MM.1S (cell line): ENCODE results near the gene FSD1.

Experiments used
- DNase-seq: peaks from one replicate; pipeline ENCODE4 v3.0.0-alpha.2; 2015
- H2AFZ ChIP-seq: fragments of 300-600 bp; sonication (generic); 2 replicates; pipeline ENCODE4 v1.6.0; 2016; ENCODE audit warnings: antibody characterized with exemption, low read length
- H3F3A ChIP-seq: fragments of 300-600 bp; sonication (generic); 2 replicates; pipeline ENCODE4 v1.6.1; 2016; ENCODE audit warnings: mild to moderate bottlenecking, antibody characterized with exemption, low read length, moderate library complexity, mixed read lengths; ENCODE audit not compliant: insufficient read depth
- H3K27ac ChIP-seq: fragments of 300-600 bp; sonication (generic); 2 replicates; pipeline ENCODE4 v1.5.1; 2016; ENCODE audit warnings: mild to moderate bottlenecking, low read length
- H3K27me3 ChIP-seq: fragments of 300-600 bp; sonication (generic); replicated peaks from 2 replicates; pipeline ENCODE4 v1.6.0; 2016; ENCODE audit warnings: low read length; ENCODE audit not compliant: insufficient read depth
- H3K36me3 ChIP-seq: fragments of 300-600 bp; sonication (generic); replicated peaks from 2 replicates; pipeline ENCODE4 v1.6.1; 2016; ENCODE audit warnings: mild to moderate bottlenecking, low read length, mixed read lengths; ENCODE audit not compliant: insufficient read depth
- H3K4me1 ChIP-seq: fragments of 300-600 bp; sonication (generic); 2 replicates; pipeline ENCODE4 v1.6.1; 2016; ENCODE audit warnings: low read length, mixed read lengths
- H3K4me2 ChIP-seq: fragments of 300-600 bp; sonication (generic); 2 replicates; pipeline ENCODE4 v1.6.0; 2016; ENCODE audit warnings: low read depth, low read length
- H3K4me3 ChIP-seq: fragments of 300-600 bp; sonication (generic); 2 replicates; pipeline ENCODE4 v1.5.1; 2016; ENCODE audit warnings: low read length, mixed read lengths
- H3K79me2 ChIP-seq: fragments of 300-600 bp; sonication (generic); 2 replicates; pipeline ENCODE4 v1.6.1; 2016; ENCODE audit warnings: mixed run types, low read length, mixed read lengths
- H3K9ac ChIP-seq: fragments of 300-600 bp; sonication (generic); 2 replicates; pipeline ENCODE4 v1.6.1; 2016; ENCODE audit warnings: low read length, mixed read lengths
- H3K9me2 ChIP-seq: fragments of 300-600 bp; sonication (generic); replicated peaks from 2 replicates; pipeline ENCODE4 v1.6.1; 2016; ENCODE audit warnings: mild to moderate bottlenecking, low read length, mixed read lengths; ENCODE audit not compliant: insufficient read depth
- H3K9me3 ChIP-seq: fragments of 300-600 bp; sonication (generic); replicated peaks from 2 replicates; pipeline ENCODE4 v1.6.1; 2016; ENCODE audit warnings: mild to moderate bottlenecking, low read length, mixed read lengths; ENCODE audit not compliant: insufficient read depth
- H4K20me1 ChIP-seq: fragments of 300-600 bp; sonication (generic); 2 replicates; pipeline ENCODE4 v1.6.1; 2016; ENCODE audit warnings: mild to moderate bottlenecking, low read length, moderate library complexity, mixed read lengths; ENCODE audit not compliant: insufficient read depth
- EZH2 ChIP-seq: fragments of 300-600 bp; sonication (generic); optimal IDR thresholded peaks from 2 replicates; pipeline ENCODE3; 2017; ENCODE audit warnings: low read depth, mild to moderate bottlenecking, antibody characterized with exemption, low read length, mixed read lengths
- EZH2phosphoT487 ChIP-seq: fragments of 300-600 bp; sonication (generic); IDR thresholded peaks from 2 replicates; pipeline ENCODE4 v1.6.1; 2018; ENCODE audit warnings: antibody characterized with exemption, low read length
- TF ChIP-seq, protein P1 (sequence below): fragments of 300-600 bp; sonication (generic); IDR thresholded peaks from 2 replicates; pipeline ENCODE4 v1.5.1; 2016; ENCODE audit warnings: antibody characterized with exemption, low read length, mixed read lengths

The FSD1 gene

DNA sequence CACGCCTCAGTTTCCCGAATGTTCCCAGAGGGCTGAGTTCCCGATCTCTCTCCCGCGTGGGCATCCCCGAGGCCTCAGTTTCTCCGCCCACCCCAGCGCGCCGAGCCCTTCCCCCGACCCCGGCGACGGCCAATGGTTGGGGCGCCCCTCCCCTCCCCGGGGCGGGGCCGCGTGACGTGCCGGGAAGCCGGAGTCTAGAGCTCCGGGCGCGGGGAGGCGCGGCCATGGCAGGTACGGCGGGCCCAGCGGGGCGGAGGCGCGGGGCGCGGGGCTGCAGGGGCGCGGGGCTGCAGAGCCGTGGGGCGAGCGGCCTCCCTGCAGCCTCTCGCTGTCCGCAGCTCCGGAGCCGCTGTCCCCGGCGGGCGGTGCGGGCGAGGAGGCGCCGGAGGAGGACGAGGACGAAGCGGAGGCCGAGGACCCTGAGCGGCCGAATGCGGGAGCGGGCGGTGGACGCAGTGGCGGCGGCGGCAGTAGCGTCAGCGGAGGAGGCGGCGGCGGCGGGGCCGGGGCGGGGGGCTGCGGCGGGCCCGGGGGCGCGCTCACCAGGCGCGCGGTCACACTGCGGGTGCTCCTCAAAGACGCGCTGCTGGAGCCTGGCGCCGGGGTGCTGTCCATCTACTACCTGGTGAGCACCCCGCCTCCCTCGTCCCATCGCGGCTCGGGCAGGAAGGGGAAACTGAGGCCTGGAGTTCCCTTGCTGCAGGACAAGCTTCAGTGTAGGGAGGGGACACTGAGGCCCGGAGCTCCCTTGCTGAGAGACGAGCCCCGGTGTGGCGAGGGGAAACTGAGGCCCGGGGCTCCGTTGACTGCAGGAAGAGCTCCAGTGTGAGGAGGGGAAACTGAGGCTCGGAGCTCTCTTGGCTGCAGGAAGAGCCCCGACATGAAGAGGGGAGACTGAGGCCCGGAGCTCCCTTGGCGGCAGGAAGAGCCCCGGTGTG lies 39.2 kb downstream of the FSD1 start, which contains the start of gene MPND:
TSS of gene MPND (plus strand) at position 193 of the 938 bp plus-strand sequence. CDS start at position 225, 32 bp downstream.
- Histone ChIP-seq H3K27me3 (no peaks in the 10 kb centered on the region), H2AFZ (peak within 1 kb of the TSS; percentile 98), H3K4me3 (peak within 1 kb of the TSS; percentile 90), H3K4me2 (peak within 1 kb of the TSS; percentile 99), H3K36me3 (no peaks in the 10 kb centered on the region), H3K27ac (peak within 1 kb of the TSS; percentile 81), H3K9me3 (no peaks in the 10 kb centered on the region), H3K9ac (peak within 1 kb of the TSS; percentile 78), H3K9me2 (no peaks in the 10 kb centered on the region), H4K20me1 (no peaks in the 10 kb centered on the region), H3K79me2 (peaks cover 6% of the 10 kb centered on the region), H3F3A (peaks cover 3% of the 10 kb centered on the region; the same call in 1 of the 2 replicates), H3K4me1 (peaks cover 10% of the 10 kb centered on the region; the same call in 1 of the 2 replicates)
- TF ChIP-seq EZH2 (no peak), EZH2phosphoT487 (no peak)
- peak; percentile 93 for DNase-seq

DNA sequence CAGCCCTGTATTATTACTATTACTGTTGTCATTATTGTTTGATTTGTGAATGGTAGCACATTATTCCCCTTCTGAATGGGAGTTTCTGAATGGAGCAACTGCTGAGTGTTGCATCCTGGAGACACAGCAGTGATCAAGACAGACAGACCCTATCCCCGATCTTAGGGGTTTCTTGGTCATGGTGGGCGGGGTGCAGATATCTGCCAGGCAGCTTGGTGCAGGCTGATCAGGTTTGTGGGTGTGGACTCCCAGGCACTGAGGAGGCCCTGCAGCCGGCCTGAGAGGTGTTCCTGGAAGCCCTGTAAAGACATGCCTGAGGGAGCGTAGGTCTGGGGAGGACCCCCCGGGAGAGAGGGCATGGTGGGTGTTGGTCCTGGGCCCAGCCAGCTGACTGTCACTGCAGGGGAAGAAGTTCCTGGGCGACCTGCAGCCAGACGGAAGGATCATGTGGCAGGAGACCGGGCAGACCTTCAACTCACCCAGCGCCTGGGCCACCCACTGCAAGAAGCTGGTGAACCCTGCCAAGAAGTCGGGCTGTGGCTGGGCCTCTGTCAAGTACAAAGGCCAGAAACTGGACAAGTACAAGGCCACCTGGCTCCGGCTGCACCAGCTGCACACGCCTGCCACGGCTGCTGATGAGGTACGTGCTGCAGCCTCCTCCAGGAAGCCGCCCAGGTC lies 41.1 kb downstream of the FSD1 start:
- peaks cover 3% of the 10 kb centered on the region; the same call in 1 of the 2 replicates for H3F3A ChIP-seq
- H4K20me1 ChIP-seq, result no peaks in the 10 kb centered on the region
- TF ChIP-seq EZH2phosphoT487 (no peak), EZH2 (no peak)
- TF ChIP-seq, protein P1, sequence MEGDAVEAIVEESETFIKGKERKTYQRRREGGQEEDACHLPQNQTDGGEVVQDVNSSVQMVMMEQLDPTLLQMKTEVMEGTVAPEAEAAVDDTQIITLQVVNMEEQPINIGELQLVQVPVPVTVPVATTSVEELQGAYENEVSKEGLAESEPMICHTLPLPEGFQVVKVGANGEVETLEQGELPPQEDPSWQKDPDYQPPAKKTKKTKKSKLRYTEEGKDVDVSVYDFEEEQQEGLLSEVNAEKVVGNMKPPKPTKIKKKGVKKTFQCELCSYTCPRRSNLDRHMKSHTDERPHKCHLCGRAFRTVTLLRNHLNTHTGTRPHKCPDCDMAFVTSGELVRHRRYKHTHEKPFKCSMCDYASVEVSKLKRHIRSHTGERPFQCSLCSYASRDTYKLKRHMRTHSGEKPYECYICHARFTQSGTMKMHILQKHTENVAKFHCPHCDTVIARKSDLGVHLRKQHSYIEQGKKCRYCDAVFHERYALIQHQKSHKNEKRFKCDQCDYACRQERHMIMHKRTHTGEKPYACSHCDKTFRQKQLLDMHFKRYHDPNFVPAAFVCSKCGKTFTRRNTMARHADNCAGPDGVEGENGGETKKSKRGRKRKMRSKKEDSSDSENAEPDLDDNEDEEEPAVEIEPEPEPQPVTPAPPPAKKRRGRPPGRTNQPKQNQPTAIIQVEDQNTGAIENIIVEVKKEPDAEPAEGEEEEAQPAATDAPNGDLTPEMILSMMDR, result no peak

DNA sequence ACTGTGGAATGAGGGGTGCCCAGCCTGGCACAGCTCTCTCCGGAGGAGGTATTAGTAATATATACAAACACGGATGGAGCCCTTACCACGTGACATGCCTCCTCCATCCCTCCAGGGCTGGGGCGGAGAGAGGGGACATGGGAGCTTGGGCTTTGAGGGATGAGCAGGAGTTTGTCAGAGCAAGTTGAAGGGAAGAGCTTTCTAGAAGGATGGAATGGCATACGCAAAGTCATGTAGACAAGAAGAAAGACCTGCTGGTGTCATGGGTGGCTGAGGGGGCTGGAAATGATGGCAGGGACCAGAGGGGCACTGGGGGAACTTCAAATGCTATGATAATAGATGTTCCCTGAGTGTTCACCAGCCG lies 41.6 kb downstream of the FSD1 start:
- Histone ChIP-seq H3K4me1 (peaks cover 6% of the 10 kb centered on the region; the same call in 1 of the 2 replicates), H3K4me2 (no peak overlapping the region), H3K79me2 (peaks cover 6% of the 10 kb centered on the region), H3K36me3 (no peaks in the 10 kb centered on the region), H4K20me1 (no peaks in the 10 kb centered on the region), H3K9ac (no peak overlapping the region), H3K9me3 (no peaks in the 10 kb centered on the region), H2AFZ (no peak overlapping the region), H3K27me3 (no peaks in the 10 kb centered on the region), H3K4me3 (no peak overlapping the region), H3K9me2 (no peaks in the 10 kb centered on the region), H3K27ac (no peak overlapping the region), H3F3A (peaks cover 3% of the 10 kb centered on the region; the same call in 1 of the 2 replicates)
- TF ChIP-seq EZH2, result no peak
- no peak for TF ChIP-seq EZH2phosphoT487
- TF ChIP-seq, protein P1, result no peak
- DNase-seq, result no peak

More for the DNA sequence above, 41.1 kb downstream of the FSD1 start:
- Histone ChIP-seq H3K4me3 (no peak overlapping the region), H3K9ac (no peak overlapping the region), H3K36me3 (no peaks in the 10 kb centered on the region), H3K9me2 (no peaks in the 10 kb centered on the region), H3K4me2 (no peak overlapping the region), H3K27me3 (no peaks in the 10 kb centered on the region), H3K9me3 (no peaks in the 10 kb centered on the region), H2AFZ (no peak overlapping the region), H3K79me2 (peaks cover 6% of the 10 kb centered on the region), H3K4me1 (peaks cover 6% of the 10 kb centered on the region; the same call in 1 of the 2 replicates), H3K27ac (no peak overlapping the region)
- DNase-seq, result peak; percentile 2
